Measurements from ENCODE around the gene SPECC1L.

The SPECC1L gene

GRCh38 chr22:24270556-24271385 is at the start of gene SPECC1L:
Gene SPECC1L, plus strand, starts transcription at chr22:24270831. Its CDS starts 31,401 bp downstream, at chr22:24302232.
- TF ChIP-seq, protein P1, sequence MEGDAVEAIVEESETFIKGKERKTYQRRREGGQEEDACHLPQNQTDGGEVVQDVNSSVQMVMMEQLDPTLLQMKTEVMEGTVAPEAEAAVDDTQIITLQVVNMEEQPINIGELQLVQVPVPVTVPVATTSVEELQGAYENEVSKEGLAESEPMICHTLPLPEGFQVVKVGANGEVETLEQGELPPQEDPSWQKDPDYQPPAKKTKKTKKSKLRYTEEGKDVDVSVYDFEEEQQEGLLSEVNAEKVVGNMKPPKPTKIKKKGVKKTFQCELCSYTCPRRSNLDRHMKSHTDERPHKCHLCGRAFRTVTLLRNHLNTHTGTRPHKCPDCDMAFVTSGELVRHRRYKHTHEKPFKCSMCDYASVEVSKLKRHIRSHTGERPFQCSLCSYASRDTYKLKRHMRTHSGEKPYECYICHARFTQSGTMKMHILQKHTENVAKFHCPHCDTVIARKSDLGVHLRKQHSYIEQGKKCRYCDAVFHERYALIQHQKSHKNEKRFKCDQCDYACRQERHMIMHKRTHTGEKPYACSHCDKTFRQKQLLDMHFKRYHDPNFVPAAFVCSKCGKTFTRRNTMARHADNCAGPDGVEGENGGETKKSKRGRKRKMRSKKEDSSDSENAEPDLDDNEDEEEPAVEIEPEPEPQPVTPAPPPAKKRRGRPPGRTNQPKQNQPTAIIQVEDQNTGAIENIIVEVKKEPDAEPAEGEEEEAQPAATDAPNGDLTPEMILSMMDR (IDR thresholded peaks at IDR 0.05; ENCODE audit: low read depth, low read length), result no peak
- peak within 1 kb of the TSS; percentile 93 for H3K4me3 ChIP-seq (ENCODE audit: low read depth, low read length)

- TF ChIP-seq, protein P1 (IDR thresholded peaks at IDR 0.05; ENCODE audit: low read depth, low read length), result no peak
- no peak overlapping the region for H3K4me3 ChIP-seq (ENCODE audit: low read depth, low read length)
Measured at GRCh38 chr22:24224468-24224867, 46.2 kb upstream of the SPECC1L start.

DNA sequence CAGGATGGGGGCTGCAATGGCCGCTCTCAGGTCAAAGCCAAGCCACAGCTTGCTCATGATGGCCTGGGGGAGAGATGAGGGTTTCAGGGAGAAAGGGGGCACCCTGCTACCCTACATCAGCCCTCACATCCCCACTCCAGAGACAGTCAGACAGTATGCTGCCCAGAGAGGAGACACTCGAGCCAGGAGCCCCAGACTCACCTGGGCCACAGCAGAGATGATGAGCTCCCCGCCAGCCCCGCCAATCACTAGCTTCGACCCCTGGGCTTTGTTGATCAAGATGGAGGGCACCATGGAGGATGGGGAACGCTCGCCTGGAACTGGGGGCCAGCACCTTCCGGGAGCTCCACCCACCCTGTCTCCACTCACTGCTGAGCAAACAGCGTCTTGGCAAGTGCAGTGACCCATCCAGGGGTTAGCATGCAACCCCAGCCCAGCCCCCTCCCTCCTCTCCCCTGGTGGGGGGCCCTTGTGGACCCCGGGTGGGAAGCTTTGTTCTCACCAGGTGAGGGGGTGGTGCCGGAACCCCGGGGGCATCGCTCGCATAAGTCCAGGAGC is 45.5 kb upstream of the SPECC1L start:
- no peak overlapping the region for H3K4me3 ChIP-seq (ENCODE audit: low read depth, low read length)
- TF ChIP-seq, protein P1 (IDR thresholded peaks at IDR 0.05; ENCODE audit: low read depth, low read length), result no peak

DNA sequence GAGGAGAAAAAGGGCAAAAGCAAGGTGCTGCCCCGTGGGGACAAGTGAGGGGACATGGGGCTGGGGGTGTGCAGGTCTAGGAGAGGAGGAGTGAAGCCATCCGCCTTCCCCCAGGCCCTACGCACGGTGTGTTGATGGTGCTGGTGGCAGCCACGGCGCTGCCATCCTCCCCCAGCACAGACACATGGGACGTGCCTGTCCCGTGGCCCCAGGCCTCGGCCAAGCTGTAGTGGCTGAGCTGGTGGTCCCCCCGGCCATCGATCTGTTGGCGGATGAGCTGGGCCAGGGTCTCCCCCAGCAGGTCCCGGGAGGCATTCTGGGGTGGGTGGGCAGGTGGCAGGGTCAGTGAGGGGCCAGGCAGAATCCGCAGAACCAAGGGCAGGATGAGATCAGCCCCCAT is 44.7 kb upstream of the SPECC1L start:
- TF ChIP-seq, protein P1 (IDR thresholded peaks at IDR 0.05; ENCODE audit: low read depth, low read length), result no peak
- H3K4me3 ChIP-seq (ENCODE audit: low read depth, low read length), result no peak overlapping the region

GRCh38 chr22:24230911-24231656 is 39.5 kb upstream of the SPECC1L start:
- TF ChIP-seq, protein P1 (IDR thresholded peaks at IDR 0.05; ENCODE audit: low read depth, low read length), result no peak
- H3K4me3 ChIP-seq (ENCODE audit: low read depth, low read length), result no peak overlapping the region

- TF ChIP-seq, protein P1 (IDR thresholded peaks at IDR 0.05; ENCODE audit: low read depth, low read length), result no peak
- H3K4me3 ChIP-seq (ENCODE audit: low read depth, low read length), result no peak overlapping the region
Measured at GRCh38 chr22:24231706-24232105, 38.9 kb upstream of the SPECC1L start.
